ENCODE data around the gene RAB27B. TPM values are rescaled to one million over a fixed set of nuclear protein-coding genes. Genes with fewer than 3 reads are reported as not detected.

The RAB27B gene
- total RNA-seq, 1 donor from 2014 or later = 0.11 TPM

- Histone ChIP-seq H3K4me3 (no peak overlapping the region), H3K9me3 (no peaks in the 10 kb centered on the region), H3K36me3 (no peaks in the 10 kb centered on the region), H3K4me1 (no peaks in the 10 kb centered on the region), H3K27ac (no peak overlapping the region), H3K27me3 (no peaks in the 10 kb centered on the region)
- no peak for DNase-seq (ENCODE audit: low spot score in 2 of 2)
- no peak for TF ChIP-seq CTCF (IDR thresholded peaks at IDR 0.05)
- intact Hi-C loops (cut with DNase I) = no loop called here
These were observed 1.6 kb downstream of the RAB27B start for GRCh38 chr18:54829856-54830255.

GRCh38 chr18:54830260-54830659 lies 2.0 kb downstream of the RAB27B start:
- DNase-seq (ENCODE audit: low spot score in 2 of 2) = no peak
- Histone ChIP-seq H3K4me3 (no peak overlapping the region), H3K4me1 (no peaks in the 10 kb centered on the region), H3K27ac (no peak overlapping the region), H3K36me3 (no peaks in the 10 kb centered on the region), H3K27me3 (no peaks in the 10 kb centered on the region), H3K9me3 (no peaks in the 10 kb centered on the region)
- TF ChIP-seq CTCF (IDR thresholded peaks at IDR 0.05) = no peak
- intact Hi-C loops (cut with DNase I) = no loop called here

DNA sequence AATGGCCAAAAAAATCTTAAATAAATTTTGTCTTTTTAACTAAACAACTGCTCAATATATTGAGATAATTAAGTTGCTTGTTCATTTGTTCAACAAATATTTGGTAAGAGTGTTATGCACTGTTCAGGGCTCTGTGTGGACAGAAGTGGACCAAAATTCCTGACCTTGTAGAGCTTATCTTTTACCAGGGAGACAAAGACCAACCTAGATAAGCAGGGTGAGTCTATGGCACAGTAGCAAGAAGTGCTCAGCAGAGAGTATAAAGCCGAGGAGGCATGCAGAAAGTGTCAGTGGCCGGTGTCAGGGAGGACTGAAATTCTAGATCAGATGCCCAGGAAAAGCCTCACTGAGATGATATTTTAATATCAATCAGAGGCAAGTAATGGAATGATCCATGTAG lies 2.6 kb downstream of the RAB27B start:
- no peak overlapping the region for H3K27ac ChIP-seq
- TF ChIP-seq CTCF (IDR thresholded peaks at IDR 0.05) = no peak
- H3K36me3 ChIP-seq = no peaks in the 10 kb centered on the region
- intact Hi-C loops (cut with DNase I) = no loop called here
- H3K4me3 ChIP-seq = no peak overlapping the region
- H3K9me3 ChIP-seq = no peaks in the 10 kb centered on the region
- no peaks in the 10 kb centered on the region for H3K27me3 ChIP-seq
- no peak for DNase-seq (ENCODE audit: low spot score in 2 of 2)
- no peaks in the 10 kb centered on the region for H3K4me1 ChIP-seq

DNA sequence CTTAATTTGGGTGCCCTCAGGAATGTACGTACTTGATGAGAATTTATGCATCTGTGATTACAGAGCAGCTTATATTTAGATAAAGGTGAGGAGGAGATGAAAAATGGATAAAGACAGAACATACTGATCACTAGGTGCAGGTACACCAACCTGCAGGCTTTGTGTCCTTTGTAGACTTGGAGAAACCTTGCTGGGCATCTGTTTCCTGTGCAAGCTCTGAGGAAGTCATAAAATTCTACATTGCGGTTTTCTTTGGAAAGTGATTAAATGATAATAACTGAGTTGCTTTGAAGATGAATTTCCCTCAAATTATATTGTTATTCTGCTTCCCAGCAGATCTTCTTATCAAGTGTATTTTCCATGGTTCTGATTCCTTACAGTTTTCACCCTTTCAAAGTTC lies 7.7 kb downstream of the RAB27B start:
- H3K9me3 ChIP-seq = no peaks in the 10 kb centered on the region
- no peak overlapping the region for H3K4me3 ChIP-seq
- no peaks in the 10 kb centered on the region for H3K4me1 ChIP-seq
- no peak overlapping the region for H3K27ac ChIP-seq
- no peak for TF ChIP-seq CTCF (IDR thresholded peaks at IDR 0.05)
- no peaks in the 10 kb centered on the region for H3K27me3 ChIP-seq
- no peaks in the 10 kb centered on the region for H3K36me3 ChIP-seq
- intact Hi-C loops (cut with DNase I) = no loop called here
- no peak for DNase-seq (ENCODE audit: low spot score in 2 of 2)

DNA sequence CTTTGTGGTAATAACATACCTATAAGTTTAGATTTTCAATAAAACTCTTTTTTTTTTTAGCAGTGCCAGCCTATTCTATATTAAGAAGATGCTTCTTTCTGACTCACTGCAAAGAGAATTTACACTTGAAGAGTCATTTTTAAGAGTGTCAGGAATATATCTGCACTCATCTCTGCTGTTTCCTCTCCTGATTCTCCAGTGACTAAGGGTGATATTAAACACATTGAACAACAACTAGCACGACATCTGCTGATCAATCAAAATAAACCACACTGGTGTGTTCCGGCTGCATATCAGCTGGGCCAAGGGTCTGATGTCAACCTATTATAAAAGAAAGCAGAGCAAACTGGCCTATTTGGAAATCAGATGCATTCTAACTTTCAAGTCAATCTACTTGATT lies 15.0 kb downstream of the RAB27B start:
- Histone ChIP-seq H3K27ac (no peak overlapping the region), H3K36me3 (no peaks in the 10 kb centered on the region), H3K4me3 (no peak overlapping the region), H3K4me1 (no peaks in the 10 kb centered on the region), H3K27me3 (no peaks in the 10 kb centered on the region), H3K9me3 (no peaks in the 10 kb centered on the region)
- no peak for TF ChIP-seq CTCF (IDR thresholded peaks at IDR 0.05)
- intact Hi-C loops (cut with DNase I) = no loop called here
- no peak for DNase-seq (ENCODE audit: low spot score in 2 of 2)

DNA sequence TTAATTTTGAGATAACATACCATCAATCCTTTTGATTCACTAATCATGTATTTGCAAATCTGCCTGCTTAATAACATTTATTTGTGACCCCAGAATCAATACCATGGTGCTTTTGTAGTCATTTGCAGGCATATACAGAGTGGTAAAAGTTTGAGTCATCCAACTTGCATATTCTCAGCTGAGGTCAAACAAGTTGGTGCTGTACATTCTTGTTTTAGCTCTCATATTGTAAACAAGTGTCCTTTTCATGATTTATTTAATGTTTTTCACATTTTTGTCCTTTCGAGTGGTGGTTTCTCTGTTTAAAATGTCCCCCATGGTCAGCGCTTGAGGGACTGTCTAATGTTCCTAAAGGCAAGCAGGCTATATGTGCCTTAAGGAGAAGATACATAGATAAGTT lies 17.5 kb downstream of the RAB27B start:
- DNase-seq (ENCODE audit: low spot score in 2 of 2) = no peak
- Histone ChIP-seq H3K27me3 (no peaks in the 10 kb centered on the region), H3K27ac (no peak overlapping the region), H3K4me1 (no peaks in the 10 kb centered on the region), H3K9me3 (no peaks in the 10 kb centered on the region), H3K36me3 (no peaks in the 10 kb centered on the region), H3K4me3 (no peak overlapping the region)
- no peak for TF ChIP-seq CTCF (IDR thresholded peaks at IDR 0.05)
- intact Hi-C loops (cut with DNase I) = no loop called here
